GM13977 (cell line): ENCODE data around the gene CAMK1G.

Source experiments
- DNase-seq: peaks from one replicate; pipeline ENCODE4 v3.0.0; 2012; ENCODE audit warnings: low spot score
- in situ Hi-C: fragments of 300-500 bp; cut with MboI; formaldehyde crosslinking; loops from one replicate; pipeline ENCODE4 v1.12.0; 2022; ENCODE audit warnings: low sequenced_read_pairs, low pct_unique_long_range_greater_than_20kb, mixed read lengths, inconsistent platforms; ENCODE audit not compliant: unreplicated experiment
- TF ChIP-seq, protein P1 (sequence below): IDR thresholded peaks from 2 replicates; pipeline ENCODE4 v1.5.1; 2012; ENCODE audit warnings: mild to moderate bottlenecking, control low read depth; ENCODE audit not compliant: insufficient read depth; ENCODE audit errors: extremely low read depth, missing control alignments

CAMK1G gene

DNA sequence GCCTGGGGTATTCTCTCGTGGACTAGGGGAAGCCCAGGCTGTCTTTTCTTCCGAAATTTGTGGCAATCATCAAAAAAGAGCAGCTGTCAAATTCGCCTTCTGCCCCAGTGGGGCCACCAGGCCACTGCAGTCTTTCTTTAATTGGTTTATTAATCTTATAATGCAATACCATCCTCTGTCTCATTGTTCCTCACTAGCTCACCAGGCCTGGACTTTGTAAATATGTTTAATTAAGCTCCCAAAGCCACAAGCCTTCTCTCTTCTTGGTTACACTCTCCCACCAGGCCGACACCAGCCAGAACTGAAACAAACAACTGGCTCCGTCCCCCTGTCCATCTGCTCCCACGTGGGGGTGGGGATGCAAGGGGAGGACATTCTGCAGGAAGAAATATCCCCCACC is 22.0 kb upstream of the CAMK1G start:
- no peak for DNase-seq
- TF ChIP-seq, protein P1, sequence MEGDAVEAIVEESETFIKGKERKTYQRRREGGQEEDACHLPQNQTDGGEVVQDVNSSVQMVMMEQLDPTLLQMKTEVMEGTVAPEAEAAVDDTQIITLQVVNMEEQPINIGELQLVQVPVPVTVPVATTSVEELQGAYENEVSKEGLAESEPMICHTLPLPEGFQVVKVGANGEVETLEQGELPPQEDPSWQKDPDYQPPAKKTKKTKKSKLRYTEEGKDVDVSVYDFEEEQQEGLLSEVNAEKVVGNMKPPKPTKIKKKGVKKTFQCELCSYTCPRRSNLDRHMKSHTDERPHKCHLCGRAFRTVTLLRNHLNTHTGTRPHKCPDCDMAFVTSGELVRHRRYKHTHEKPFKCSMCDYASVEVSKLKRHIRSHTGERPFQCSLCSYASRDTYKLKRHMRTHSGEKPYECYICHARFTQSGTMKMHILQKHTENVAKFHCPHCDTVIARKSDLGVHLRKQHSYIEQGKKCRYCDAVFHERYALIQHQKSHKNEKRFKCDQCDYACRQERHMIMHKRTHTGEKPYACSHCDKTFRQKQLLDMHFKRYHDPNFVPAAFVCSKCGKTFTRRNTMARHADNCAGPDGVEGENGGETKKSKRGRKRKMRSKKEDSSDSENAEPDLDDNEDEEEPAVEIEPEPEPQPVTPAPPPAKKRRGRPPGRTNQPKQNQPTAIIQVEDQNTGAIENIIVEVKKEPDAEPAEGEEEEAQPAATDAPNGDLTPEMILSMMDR = no peak
- in situ Hi-C loops = no loop called here

DNA sequence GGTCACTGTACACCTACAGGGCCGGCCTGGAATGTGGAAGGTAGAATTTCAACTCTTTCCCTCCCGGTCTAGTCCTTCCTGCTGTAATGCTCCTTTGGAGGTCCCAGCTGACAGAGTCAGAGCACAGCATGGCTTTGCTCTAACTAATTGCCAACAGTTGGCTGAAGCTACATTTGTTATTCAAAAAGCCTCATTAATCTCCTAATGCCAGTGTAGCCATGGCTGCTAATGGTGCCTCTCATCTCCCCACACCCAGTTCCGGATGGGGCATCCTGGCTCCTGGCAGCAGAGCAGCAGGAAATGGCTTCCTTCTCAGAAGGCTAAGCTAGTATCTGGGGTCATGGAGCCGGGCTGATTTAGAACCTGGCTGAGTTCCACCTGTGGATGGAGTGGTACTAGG is 18.7 kb upstream of the CAMK1G start:
- TF ChIP-seq, protein P1 = no peak
- DNase-seq = no peak
- in situ Hi-C loops = no loop called here

DNA sequence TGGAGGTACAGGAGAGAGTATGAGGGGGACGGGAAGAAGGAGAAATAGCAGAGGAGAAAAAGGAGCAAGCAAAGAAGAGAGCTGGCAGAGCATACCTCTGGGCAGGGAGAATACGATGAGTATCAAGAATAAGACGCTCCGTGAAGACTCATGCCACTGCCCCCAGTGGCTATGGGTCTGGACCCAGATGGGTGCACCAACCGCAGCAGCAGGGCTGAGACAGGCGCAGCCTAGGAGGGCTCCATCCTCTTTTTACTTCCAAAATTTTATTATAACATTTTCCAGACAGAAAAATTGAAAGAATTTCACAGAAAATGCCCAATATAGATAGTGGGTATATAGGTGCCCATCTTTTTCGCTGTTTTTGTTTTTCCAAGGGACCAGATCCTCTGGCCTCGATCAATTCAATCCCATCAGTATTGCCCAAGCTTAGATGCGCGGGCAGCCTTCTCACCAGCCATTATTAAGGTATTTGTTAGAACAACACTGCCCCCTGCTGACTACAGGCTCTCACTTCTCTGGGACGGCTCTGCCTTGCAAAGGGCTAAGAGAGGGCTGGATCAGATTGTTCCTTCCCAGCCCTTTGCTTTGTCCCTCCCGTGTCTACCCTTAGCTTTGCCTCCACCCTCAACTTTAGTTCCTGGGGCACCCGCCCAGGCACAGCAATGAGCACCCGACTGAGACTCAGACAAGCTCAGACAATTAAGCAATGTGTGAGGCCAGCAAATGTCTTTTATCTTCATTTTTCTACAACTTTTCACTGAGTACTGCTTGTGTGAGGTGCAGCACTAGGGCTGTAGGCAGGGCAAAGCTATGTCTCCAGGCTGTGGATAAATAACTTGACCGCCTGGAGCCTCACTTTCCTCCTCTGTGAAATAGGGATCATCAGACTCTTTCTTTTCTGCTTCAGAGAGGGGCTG is 17.5 kb upstream of the CAMK1G start:
- TF ChIP-seq, protein P1 = peak; percentile 87
- DNase-seq = peak; percentile 64
- in situ Hi-C loops = no loop called here

DNA sequence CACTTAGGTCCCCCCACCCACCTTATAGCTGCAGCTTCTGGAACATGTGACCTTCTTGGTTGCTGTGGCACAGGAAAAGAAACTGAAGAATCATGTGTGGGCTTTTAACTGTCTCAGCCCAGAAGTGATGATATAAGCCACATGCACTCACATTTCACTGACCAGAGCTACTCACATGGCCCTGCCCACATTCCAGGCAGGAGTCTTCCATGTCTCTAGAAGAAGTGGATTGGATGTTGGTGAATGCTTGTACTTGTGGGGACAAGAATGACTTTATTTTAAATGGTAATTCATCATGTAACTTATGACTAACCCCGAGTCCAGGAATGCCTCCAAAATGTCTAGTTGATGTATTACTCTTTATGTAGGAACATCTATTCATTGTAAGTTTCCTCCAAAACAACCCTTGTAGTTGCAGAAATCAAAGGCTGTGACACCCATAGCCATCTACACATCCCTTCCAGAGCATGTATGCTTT is 15.8 kb upstream of the CAMK1G start:
- TF ChIP-seq, protein P1 = no peak
- in situ Hi-C loops = no loop called here

DNA sequence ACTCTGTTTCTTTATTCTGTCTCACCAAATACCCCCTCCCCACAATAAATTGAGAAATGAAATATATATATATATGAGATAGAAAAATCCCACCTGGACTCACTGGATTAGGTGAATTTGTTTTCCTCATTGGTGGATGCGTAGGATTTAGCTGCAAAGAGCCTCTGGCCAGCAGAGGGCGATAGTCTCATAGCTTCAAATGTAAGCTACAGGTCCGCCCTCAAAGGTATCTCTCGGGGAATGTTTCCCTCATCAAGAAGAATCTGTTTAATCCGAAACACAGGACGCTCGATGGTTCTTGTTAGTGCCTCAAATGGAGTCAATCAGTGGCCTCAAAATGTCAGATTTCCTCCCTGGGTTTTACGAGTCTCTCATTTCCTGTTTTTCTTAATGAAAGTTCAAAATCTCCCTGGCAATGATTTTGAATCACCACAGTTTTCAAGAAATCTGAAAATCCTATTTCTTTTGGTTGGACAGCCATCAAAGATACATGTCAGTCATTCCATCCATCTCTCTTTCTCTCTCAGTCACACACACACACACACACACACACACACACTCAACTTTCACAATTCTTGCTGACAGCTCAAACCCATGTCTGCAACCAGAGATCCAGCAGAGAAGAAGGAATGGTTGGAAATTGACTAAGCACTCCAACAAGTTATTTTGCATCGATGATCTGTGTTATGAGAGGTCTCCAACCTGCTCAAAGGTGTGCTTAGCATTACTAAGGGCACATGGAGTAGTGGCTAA is 13.9 kb upstream of the CAMK1G start:
- peak; percentile 60 for DNase-seq
- TF ChIP-seq, protein P1 = peak; percentile 86
- in situ Hi-C loops = loop anchor here (10.0 kb wide), 1 partner anchor 125 kb away; no protein-coding TSS in a partner anchor

More for the DNA sequence above, 15.8 kb upstream of the CAMK1G start:
- DNase-seq = no peak

DNA sequence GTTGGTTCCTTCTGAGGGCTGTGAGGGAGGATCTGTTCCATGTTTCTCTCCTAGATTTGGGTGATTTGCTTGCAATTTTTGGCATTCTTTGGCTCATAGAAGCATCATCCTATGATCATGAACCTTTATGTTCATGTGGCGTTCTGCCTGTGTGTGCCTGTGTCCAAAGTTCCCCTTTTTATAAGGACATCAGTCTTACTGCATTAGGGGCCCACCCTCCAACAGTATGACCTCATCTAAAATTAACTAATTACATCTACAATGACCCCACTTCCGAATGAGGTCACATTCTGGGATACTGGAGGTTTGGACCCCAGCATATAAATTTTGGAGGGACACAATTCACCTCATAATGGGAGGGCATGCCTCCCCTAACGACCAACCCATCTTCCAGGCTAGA is 12.8 kb upstream of the CAMK1G start:
- in situ Hi-C loops = loop anchor here (10.0 kb wide), 1 partner anchor 124 kb away; no protein-coding TSS in a partner anchor
- TF ChIP-seq, protein P1 = no peak
- DNase-seq = no peak
